CD4-positive, alpha-beta T cell treated with Interferon alpha-2 for 1 hour (primary cell): ENCODE measurements around the gene TRPM8.
"Not testable (repeated sequence)": the region's sequence is repeated elsewhere in the genome, so short reads cannot be mapped to it uniquely, and the experiment has no call there.

ENCODE experiments used
- DNase-seq, 2 donors: peaks; one replicate each; pipeline ENCODE4 v3.0.0-alpha.2; 2020 to 2022

Gene TRPM8

DNA sequence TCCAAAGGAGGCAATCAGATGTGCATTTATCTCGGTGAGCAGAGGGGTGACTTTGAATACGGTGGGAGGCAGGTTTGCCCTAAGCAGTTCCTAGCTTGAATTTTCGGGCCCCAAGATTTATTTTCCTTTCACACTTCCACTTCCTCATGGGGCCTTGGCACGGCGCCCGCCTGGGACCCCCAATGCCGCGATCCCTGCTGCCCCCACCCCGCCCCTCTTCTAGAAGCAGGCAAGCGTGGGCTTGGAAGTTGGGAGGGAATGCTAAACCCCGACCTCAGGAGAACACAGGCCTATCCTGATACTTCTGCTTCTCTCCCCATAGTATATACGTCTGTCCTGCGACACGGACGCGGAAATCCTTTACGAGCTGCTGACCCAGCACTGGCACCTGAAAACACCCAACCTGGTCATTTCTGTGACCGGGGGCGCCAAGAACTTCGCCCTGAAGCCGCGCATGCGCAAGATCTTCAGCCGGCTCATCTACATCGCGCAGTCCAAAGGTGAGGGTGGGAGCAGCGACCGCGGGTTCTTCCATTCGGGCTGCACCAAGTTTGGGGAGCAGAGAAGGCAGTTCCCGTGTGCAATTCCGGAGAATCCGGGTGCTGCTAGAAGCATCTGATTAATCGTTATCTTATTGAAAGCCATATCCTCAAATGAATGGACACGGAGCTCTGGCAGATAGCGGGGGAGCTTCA lies 21.6 kb downstream of the TRPM8 start:
- no peak for DNase-seq

DNA sequence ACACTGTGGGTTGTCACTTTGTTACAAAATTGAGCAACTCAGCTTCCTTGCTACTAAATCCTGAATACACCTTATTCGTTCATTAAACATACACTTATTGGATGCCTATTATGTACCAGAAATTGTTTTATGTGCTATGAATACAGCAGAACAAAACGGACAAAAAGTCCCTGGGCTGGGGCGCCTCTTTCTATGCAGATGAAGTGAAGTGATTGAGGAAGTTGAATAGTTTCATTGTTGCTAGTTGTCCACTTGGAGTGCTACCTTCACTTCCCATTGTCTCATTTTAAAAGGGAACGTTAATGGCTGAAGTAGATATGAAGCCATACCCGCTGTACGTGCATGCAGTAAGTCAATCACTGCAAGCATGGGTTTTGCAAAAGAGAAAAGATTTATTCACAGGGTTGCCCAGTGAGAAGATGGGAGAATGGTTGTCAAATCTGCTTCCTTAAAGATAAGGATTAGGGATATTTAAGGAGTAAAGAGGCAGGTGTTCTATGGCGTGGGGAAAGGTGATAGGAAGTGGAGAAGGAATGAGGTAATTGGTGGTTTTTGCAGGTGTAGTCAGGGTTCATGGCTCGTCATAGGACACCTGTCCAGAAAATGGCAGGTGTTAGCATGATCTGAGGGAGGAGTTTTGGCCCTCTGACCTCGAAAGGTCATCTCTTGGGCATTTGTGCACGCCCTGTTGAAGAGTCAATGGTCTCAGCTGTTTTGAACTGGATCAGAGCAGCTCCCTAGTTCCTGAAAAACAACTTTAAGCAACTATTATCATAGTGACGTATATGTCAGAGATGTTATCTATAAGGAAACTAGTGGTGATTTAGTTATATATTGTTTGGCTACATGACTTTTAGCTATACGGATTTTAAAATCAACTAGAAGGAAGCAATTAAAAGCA lies 23.5 kb downstream of the TRPM8 start:
- DNase-seq, result no peak

DNA sequence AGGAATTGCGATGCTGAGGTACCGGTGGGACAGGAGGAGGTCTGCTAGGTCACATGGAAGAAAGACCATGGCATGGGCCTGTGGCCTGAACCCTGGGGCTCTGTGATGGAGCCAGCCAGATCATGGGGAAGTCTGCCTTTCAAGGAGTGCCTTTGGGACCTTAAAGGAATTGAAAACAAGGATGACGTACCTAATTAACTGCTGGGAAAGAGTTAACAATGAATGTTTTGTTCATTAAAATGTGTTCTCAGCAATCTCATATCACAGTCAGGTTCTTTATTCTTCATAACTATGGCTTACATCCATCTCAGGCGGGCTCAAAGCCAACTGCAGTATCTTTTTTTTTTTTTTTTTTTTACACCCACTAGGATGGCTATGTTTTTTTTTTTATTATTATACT lies 25.6 kb downstream of the TRPM8 start:
- no peak for DNase-seq

DNA sequence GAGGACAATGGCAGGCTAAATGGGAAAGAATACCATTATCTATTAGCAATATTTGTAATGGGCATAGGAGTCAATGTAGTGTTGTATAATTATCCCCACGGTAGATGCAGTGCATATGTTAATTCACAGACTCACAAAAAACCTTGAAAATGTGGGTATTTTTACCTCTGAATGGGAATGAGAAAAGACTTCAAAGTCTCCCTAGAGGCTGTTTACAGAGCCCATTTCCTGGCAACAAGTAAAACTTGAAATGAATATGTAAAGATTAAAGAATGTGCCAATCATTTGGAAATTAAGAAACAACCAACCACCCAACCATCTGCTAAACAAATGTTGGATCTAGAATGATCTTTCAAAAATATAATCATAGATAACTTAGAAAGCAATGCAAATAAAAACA lies 27.1 kb downstream of the TRPM8 start:
- DNase-seq, result no peak

DNA sequence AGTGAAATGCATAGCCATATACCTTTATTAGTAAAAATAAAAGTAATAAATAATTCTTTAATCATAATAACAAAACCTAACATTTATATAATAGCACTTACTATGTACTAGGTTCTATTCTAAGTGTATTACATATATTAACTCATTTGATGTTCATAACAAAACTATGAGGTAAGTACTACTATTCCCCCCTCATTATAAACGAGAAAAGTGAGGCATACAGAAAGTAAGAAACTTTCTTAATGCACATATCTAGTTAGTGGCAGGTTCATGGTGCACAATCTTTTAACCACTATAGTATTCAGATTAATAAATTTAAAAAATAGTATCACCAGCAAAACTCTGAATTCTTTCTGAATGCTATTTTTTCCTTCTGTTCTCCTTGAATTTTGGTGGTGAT lies 27.5 kb downstream of the TRPM8 start:
- DNase-seq, result no peak

DNA sequence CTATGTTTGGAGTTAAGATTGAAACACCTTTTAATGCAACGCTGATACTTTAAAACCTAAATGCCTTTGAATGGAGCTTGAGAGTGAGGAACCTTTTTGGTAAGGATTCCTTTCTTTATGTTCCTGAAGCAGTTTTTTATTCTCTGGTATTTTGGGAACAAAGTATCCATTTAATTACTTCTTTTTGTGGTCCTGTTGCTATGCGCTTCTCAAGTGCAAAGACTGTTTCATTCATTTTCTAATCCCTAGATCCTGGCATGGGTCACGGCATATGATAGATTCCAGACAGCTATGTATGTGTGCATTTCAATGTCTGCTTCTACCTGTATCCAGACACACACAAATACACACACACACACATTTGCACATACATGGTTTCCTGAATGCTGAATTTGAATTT lies 28.0 kb downstream of the TRPM8 start:
- no peak for DNase-seq

DNA sequence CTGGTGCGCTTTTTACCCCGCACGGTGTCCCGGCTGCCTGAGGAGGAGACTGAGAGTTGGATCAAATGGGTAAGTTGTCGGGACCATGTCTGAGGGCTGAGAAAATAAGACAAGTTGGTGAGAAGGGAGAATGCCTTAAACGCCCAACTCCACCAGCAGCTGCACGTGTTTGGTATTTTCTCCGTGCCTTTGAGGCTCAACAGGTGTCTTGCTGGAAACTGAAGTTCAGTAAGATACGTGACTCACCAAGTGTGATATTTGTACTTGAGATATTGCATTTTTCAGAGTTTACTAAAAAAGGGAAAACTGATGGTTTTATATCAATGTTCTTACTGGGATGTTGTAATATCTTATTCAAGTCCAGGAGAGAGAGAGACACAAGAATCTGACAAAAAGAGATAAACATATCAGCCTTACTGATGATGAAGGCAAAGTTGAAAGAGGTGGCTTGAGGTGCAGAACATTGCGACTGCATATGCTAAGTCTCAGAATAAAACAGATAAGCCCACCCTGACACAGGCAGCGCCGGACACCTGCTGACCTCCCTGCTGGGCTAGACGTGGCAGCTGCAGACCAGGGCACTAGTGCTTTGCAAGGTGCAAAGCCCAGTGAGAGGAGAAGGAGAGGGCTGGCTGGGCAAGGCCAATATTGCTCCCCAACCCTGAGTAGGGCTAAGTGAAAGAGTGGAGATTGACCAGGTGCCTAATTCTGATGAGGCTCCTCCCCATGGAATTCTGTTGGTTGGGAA lies 33.1 kb downstream of the TRPM8 start:
- DNase-seq, result no peak

DNA sequence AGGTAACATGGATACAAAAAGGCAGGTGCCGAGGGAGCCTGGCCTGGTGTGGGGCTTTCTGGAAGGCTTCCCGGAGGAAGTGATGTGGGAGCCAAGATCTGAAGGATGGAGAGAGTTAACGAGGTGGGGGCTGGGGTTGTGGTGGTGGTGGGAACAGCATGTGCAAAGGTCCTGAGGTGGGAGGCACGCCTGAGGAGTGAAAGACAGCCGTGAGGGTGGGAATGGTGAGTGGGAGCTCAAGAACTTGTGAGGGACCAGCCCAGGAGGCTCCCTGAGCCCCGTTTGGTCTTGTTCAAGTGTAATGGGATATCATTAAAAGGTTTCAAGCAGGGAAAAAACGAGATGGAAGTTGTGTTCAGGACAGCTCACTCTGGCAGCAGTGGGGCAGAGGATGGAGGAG lies 35.2 kb downstream of the TRPM8 start:
- no peak for DNase-seq

DNA sequence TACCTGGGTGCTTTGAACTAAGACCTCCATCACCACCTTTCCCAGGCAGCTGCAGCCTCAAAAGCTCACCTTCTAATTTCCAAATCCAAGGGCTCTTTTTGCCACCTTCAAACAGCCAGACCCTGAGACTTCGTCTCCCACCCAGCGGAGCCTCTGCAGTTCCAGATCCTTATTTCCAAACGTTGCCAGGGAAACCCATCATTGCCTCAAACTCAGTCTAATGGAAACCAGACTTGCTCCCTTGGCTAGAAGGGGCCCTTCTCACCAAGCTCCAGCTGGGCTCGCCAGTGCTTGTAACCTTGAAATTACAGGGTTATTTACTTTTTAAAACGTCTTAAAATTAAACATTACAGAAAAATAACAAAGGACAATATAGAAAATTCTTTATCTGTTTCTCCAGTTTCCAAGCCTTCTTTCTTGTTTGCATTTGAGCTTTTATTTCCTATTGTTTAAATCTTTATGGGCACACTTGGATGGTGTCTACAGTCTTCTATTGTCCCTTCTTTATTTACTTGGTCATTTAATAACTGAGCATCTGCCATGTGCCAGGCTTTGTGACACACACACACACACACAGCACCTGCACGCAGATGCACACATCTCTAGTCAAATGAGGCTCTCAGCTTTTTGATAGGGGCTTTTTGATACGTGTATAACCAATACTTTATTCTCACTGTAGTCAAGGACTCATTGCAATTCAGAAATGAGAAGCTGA lies 36.1 kb downstream of the TRPM8 start:
- no peak for DNase-seq

DNA sequence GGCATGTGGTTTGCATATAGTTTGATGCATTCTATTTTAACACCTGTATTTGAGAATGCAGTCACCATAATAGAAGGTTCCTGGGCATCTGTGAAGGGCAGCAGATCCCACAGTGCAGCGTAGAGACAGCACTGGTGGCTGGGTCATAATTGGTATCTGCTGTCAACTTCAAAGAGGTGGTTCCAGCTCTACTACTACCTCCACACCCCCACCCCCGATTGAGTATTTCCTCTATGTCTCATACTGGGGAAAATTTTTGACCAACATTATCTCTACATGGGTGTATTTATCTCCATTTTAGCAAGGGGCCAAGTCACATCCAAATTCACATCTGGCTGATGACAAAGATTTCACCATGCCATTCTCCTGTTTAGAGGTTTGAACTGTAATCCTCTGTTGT lies 43.0 kb downstream of the TRPM8 start:
- no peak for DNase-seq

DNA sequence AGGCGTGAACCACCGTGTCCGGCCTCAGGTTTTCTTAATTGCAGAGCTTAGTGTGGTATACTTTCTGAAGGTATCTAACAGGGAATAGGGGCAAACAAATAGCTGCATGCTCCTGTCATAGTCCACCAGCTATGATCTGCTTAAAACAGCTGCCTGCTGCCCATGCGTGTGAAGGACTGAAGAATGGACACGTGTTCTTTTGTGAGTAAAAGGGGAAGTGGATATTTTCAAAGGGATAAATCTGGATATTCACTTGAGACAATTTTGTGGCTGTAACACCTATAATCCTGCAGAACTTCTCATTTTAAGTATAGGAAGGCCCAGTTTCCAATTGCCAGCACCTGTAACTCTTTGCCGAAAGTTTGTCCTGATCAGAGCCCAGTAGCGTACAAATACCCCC lies 44.7 kb downstream of the TRPM8 start:
- DNase-seq, result no peak

DNA sequence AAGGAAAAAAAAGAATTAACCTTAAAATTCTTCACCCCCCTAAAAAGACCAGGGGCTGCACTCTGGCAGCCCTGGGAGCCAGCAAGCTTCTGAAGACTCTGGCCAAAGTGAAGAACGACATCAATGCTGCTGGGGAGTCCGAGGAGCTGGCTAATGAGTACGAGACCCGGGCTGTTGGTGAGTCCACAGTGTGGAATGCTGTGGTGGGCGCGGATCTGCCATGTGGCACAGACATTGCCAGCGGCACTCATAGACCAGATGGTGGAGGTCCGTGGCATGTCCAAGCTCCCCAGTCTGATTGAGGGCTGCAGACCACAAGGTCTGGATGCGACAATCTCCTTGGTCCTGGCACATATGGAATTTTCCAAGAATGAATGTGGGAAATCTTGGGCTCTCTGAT lies 47.4 kb downstream of the TRPM8 start:
- DNase-seq, result no peak

DNA sequence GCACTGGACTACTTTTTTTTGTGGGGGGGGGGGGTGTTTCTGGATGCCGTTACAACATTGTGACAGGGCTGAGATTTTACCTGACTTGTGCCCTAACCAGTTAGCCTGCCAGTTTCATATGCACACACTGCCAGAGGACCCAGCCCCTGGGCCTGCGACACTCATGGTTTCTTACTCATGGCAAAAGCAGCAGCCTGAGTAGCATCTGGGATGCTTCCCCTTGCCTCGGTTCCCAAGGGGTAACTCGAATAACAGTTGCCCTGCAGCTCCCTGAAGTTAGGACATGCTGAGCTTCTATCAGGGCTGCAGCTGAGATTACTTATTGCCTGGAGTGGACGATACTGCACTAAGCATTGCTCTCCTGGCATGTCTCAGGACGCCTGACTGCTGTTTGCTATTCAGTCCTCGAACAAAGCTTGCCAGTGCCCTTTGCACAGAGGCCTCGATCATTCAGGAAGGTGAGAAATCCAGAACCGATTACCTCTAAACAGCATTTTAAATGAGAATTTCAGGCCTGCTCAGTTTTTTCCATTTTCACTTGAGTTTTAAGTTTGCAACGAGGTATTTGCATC lies 47.9 kb downstream of the TRPM8 start:
- no peak for DNase-seq

DNA sequence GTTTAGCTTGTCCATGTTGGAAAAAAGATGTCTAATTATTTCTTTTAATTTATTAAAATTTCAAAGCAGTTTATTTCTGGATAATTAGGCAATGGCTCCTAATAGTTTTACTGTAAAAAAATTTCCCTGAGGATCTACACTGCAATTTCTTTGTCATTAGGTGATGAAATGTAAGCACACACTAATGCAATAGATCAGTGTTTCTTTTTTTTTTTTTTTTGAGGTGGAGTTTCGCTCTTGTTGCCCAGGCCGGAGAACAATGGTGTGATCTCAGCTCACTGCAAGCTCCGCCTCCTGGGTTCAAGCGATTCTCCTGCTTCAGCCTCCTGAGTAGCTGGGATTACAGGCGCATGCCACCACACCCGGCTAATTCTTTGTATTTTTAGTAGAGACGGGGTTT lies 48.5 kb downstream of the TRPM8 start:
- not testable (repeated sequence) for DNase-seq

DNA sequence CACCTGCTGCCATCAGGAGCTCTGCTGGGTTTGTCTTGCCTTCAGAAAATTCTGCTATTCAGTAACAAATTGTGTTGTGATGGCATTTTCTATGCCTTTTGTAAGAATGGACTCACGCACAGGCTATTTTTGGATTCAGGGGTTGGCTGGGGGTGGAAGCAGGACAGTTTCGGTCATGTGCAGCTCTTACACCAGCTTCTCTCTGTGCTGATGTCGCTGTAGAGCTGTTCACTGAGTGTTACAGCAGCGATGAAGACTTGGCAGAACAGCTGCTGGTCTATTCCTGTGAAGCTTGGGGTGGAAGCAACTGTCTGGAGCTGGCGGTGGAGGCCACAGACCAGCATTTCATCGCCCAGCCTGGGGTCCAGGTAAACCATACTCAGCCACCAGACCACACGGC lies 49.2 kb downstream of the TRPM8 start:
- no peak for DNase-seq

DNA sequence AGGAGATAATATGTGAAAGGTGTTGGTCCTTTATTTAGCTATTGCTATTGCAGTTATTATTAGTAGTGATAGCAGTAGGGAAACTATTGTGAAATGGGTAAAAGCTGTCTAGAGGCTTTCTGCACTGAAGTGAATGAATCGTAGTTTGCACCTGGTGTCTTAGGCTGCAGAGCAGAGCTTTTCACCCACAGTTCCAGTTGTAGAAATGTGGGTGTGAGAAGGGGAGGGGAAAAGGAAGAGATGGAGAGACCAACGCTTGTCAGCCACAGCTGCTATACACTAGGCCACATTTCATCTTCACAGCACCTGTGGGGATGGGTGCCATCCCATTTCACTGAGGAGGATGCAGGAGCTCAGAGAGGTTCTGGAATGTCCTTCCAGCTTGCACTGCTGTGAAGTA lies 50.0 kb downstream of the TRPM8 start:
- DNase-seq, result no peak

DNA sequence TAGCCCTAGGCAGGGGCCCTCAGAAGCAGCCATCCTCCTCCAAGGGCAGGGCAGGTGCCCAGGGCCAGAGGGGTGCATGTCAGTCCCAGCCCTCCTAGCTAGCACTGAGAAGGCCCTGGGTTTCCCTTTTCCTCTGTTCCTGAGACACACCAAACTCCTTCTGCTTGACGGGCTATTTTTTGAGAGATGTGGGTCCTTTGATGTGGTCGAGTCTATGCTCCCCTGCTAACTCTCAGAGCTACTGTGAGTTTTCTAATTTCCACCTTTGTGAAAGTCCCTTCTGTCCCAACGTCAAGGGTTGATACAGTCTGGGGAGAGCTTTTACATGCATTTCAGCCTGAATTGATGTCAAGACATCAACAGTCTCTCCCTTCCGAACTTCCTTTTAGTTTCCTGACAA lies 51.4 kb downstream of the TRPM8 start:
- DNase-seq, result no peak

DNA sequence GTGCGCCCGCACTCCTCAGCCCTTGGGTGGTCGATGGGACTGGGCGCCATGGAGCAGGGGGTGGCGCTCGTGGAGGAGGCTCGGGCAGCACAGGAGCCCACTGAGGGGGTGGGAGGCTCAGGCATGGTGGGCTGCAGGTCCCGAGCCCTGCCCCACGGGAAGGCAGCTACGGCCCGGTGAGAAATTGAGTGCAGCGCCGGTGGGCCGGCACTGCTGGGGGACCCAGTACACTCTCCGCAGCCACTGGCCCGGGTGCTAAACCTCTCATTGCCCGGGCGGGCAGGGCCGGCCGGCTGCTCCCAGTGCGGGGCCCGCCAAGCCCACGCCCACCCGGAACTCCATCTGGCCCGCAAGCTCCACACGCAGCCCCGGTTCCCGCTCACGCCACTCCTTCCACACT lies 55.3 kb downstream of the TRPM8 start:
- not testable (repeated sequence) for DNase-seq

DNA sequence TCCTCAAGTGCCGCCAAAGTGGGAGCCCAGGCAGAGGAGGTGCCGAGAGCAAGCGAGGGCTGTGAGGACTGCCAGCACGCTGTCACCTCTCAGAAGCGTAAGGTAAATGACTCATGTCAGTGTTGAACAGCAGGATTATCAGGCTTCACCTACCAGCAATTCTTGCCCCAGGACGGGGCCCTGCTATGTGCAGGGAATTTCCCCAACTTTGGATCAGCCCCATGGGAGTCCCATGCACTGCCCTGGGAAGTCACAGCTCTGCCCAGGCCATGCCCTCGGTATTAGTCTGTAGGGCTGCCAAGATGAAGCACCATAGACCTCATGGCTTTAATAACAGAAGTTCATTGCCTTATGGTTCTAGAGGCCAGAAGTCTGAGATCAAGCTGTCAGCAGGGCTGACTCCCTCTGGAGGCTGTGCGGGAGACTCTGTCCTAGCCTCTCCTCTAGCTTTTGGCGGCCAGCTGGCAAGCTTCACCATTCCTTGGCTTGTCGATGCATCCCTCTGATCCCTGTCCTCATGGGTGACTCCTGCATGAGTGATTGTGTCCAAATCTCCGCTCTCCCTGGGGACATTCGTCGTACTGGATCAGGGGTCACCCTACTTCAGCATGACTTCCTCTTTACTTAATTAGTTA lies 55.9 kb downstream of the TRPM8 start:
- DNase-seq, result no peak

DNA sequence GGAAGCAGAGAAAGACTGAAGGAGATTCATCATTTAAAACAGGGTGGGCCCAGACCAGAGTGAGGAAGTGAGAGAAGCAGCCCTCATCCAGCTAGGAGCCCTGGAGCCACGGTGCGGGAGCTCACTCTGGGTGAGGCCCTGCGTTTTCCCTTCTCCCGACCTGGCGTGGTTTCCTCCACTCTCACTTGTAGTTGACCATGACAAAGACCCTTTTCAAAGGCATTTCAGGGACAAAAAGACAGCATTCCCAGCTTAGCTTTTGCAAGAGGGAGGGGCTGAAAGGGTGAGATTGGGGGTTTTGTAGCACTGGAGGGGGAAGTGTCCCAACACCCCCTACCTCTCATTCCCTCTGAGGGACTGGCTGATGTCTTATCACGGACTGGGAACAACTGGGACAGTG lies 56.6 kb downstream of the TRPM8 start:
- DNase-seq, result no peak

DNA sequence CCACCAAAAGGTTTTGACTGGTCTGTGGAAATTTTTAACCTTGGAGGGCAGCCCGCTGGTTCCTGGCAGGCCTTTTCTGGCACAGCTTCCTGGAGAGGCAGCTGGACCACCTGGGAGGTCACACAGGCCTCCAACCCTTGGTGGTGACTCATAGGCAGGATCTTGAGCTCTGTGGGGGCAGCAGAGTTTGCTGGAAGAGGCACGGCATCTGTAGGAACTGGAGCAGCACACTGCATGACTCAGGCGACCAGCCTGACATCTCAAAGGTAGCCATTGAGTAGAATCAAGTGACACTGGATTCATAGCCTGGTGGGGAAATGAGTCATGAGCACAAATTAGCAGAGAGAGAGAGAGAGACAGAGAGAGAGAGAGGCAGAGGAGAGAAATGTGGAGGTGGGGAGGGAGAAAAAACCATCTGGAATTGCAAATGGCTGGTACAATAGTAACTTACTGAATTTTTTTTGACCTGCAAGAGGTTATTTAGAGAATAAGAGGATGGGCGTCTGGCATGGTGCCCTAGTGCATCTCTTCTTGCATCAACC lies 57.4 kb downstream of the TRPM8 start:
- no peak for DNase-seq

DNA sequence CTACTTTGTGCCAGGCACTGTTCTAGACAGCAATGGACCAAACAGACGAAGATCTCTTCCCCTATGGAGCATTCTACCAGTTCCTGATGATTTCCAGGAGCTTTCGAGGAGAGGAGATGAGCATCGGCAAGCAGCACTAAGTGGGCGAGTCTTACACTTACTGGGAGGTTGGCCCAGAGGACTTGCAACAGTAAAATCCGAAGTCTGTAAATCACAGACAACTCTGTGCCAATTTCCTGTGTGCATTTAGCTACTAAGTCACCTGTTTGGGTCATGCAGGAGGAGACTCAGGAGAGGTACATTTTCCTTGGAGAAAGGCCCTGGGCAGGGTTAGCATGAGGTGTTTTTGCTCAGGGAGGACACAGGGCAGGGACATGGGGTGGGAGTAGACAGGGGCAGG lies 58.9 kb downstream of the TRPM8 start:
- no peak for DNase-seq
